GM23338 (cell line): ENCODE data around the gene MGLL. TPM values are rescaled to one million over a fixed set of nuclear protein-coding genes. Genes with fewer than 3 reads are reported as not detected.

ENCODE experiments used
- ATAC-seq: fragments of 200-7000 bp; cut with Tn5 transposase; 3 replicates; pipeline ENCODE4 v1.9.1; 2020
- DNase-seq: peaks from one replicate; pipeline ENCODE4 v3.0.0-alpha.2; 2015; ENCODE audit warnings: low spot score
- H2AFZ ChIP-seq: fragments of 200-600 bp; sonication (generic); 2 replicates; pipeline ENCODE4 v1.8.0; 2016; ENCODE audit warnings: antibody characterized with exemption, mild to moderate bottlenecking, moderate library complexity
- H3F3A ChIP-seq: fragments of 200-600 bp; sonication (generic); replicated peaks from 2 replicates; pipeline ENCODE4 v1.8.0; 2017; ENCODE audit warnings: antibody characterized with exemption, mixed run types, low read depth
- H3K27ac ChIP-seq: fragments of 200-600 bp; sonication (generic); 2 replicates; pipeline ENCODE4 v1.6.1; 2016; ENCODE audit warnings: low read depth
- H3K27me3 ChIP-seq: fragments of 200-600 bp; sonication (generic); 2 replicates; pipeline ENCODE4 v1.8.0; 2016; ENCODE audit warnings: mild to moderate bottlenecking, mixed run types, moderate library complexity; ENCODE audit not compliant: insufficient read depth
- H3K36me3 ChIP-seq: fragments of 200-600 bp; sonication (generic); 2 replicates; pipeline ENCODE4 v1.8.0; 2016; ENCODE audit warnings: mild to moderate bottlenecking; ENCODE audit not compliant: insufficient read depth
- H3K4me1 ChIP-seq: fragments of 200-600 bp; sonication (generic); 2 replicates; pipeline ENCODE4 v1.8.0; 2016; ENCODE audit warnings: mild to moderate bottlenecking, moderate library complexity; ENCODE audit not compliant: insufficient read depth
- H3K4me2 ChIP-seq: fragments of 200-600 bp; sonication (generic); 2 replicates; pipeline ENCODE4 v1.7.1; 2017; ENCODE audit warnings: mixed run types
- H3K4me3 ChIP-seq: fragments of 200-600 bp; sonication (generic); 2 replicates; pipeline ENCODE4 v1.6.1; 2016; ENCODE audit warnings: mixed run types
- H3K79me2 ChIP-seq: fragments of 200-600 bp; sonication (generic); replicated peaks from 2 replicates; pipeline ENCODE4 v1.8.0; 2017; ENCODE audit warnings: mild to moderate bottlenecking; ENCODE audit not compliant: insufficient read depth
- H3K9me2 ChIP-seq: fragments of 200-600 bp; sonication (generic); 2 replicates; pipeline ENCODE4 v1.8.0; 2017; ENCODE audit not compliant: insufficient read depth
- H4K20me1 ChIP-seq: fragments of 200-600 bp; sonication (generic); replicated peaks from 2 replicates; pipeline ENCODE4 v1.8.0; 2017; ENCODE audit warnings: mild to moderate bottlenecking; ENCODE audit not compliant: insufficient read depth
- H3K27ac Mint-ChIP-seq: 2 replicates; pipeline ENCODE4 v1.8.0; 2020; ENCODE audit warnings: inconsistent platforms, mild to moderate bottlenecking, moderate library complexity, mixed read lengths
- H3K27me3 Mint-ChIP-seq: 3 replicates; pipeline ENCODE4 v1.8.0; 2022; ENCODE audit warnings: low read depth, mild to moderate bottlenecking, moderate library complexity, mixed read lengths, inconsistent platforms; ENCODE audit not compliant: insufficient read depth, poor library complexity
- H3K36me3 Mint-ChIP-seq: 3 replicates; pipeline ENCODE4 v1.8.0; 2021; ENCODE audit warnings: low read depth, mild to moderate bottlenecking, inconsistent platforms, moderate library complexity, mixed read lengths
- H3K4me1 Mint-ChIP-seq: 3 replicates; pipeline ENCODE4 v1.8.0; 2020; ENCODE audit warnings: mild to moderate bottlenecking, inconsistent platforms, mixed read lengths
- H3K4me3 Mint-ChIP-seq: 3 replicates; pipeline ENCODE4 v1.8.0; 2021; ENCODE audit warnings: moderate library complexity, mild to moderate bottlenecking, inconsistent platforms, mixed read lengths
- H3K9me3 Mint-ChIP-seq: 3 replicates; pipeline ENCODE4 v1.8.0; 2020; ENCODE audit warnings: moderate library complexity, mild to moderate bottlenecking, inconsistent platforms, mixed read lengths
- CREB1 ChIP-seq: fragments of 250-450 bp; sonication (Bioruptor Pico); IDR thresholded peaks from 2 replicates; pipeline ENCODE4 v1.5.0; 2020; ENCODE audit warnings: low read depth, mild to moderate bottlenecking, moderate library complexity
- EZH2 ChIP-seq: fragments of 200-600 bp; sonication (generic); IDR thresholded peaks from one replicate; pipeline ENCODE4 v1.8.0; 2017; ENCODE audit warnings: antibody characterized with exemption, mild to moderate bottlenecking, low read depth; ENCODE audit not compliant: unreplicated experiment
- EZH2phosphoT487 ChIP-seq: fragments of 200-600 bp; sonication (generic); IDR thresholded peaks from one replicate; pipeline ENCODE4 v1.8.1; 2018; ENCODE audit warnings: antibody characterized with exemption; ENCODE audit not compliant: unreplicated experiment
- JUNB ChIP-seq: IDR thresholded peaks from one replicate; pipeline ENCODE4 v1.6.1; 2016; ENCODE audit warnings: antibody characterized with exemption; ENCODE audit not compliant: unreplicated experiment
- NANOG ChIP-seq: IDR thresholded peaks from 2 replicates; pipeline ENCODE4 v1.6.1; 2016; ENCODE audit warnings: antibody characterized with exemption, borderline replicate concordance
- POLR2AphosphoS5 ChIP-seq: IDR thresholded peaks from 2 replicates; pipeline ENCODE4 v1.6.1; 2016; ENCODE audit warnings: antibody characterized with exemption, low read depth
- STAT1 ChIP-seq: IDR thresholded peaks from one replicate; pipeline ENCODE4 v1.6.1; 2016; ENCODE audit warnings: antibody characterized with exemption; ENCODE audit not compliant: unreplicated experiment
- ZNF114 ChIP-seq: fragments of 250-450 bp; sonication (Bioruptor Pico); IDR thresholded peaks from 2 replicates; pipeline ENCODE4 v1.5.0; 2020; ENCODE audit warnings: mild to moderate bottlenecking, moderate library complexity
- ZNF331 ChIP-seq: fragments of 250-450 bp; sonication (Bioruptor Pico); IDR thresholded peaks from 2 replicates; pipeline ENCODE4 v1.5.0; 2020; ENCODE audit warnings: low read depth, mild to moderate bottlenecking, moderate library complexity
- polyA plus RNA-seq: library from polyadenylated mRNA; unstranded; fragments of >200 nt; fragmentation: Nextera tagmentation; extraction: Ambion mirVana; gene quantifications from 2 replicates; pipeline ENCODE4 v1.2.1, GENCODE V29; 2016
- total RNA-seq: library from RNA; depleted of rRNA; stranded (reverse); fragments of >200 nt; shearing (Covaris generic); gene quantifications from 2 replicates; pipeline ENCODE4 v1.2.3, GENCODE V29; 2014
- TF ChIP-seq, protein P1 (sequence below): IDR thresholded peaks from one replicate; pipeline ENCODE4 v1.6.1; 2018; ENCODE audit warnings: antibody characterized with exemption; ENCODE audit not compliant: unreplicated experiment
- TF ChIP-seq, protein P2 (sequence below), 2 experiments: fragments of 200-600 bp in 1 of 2; sonication (generic) in 1 of 2; conservative IDR thresholded peaks; 2 replicates each; pipeline versions ENCODE4 v1.5.1 to v1.6.1; 2016 to 2017; ENCODE audit warnings: antibody characterized with exemption in 2 of 2, low read depth in 2 of 2, mild to moderate bottlenecking in 2 of 2, moderate library complexity in 1 of 2
- TF ChIP-seq, protein P3 (sequence below): fragments of 250-450 bp; sonication (Bioruptor Pico); IDR thresholded peaks from 2 replicates; pipeline ENCODE4 v1.5.0; 2020; ENCODE audit warnings: mild to moderate bottlenecking, moderate library complexity
- TF ChIP-seq, protein P4 (sequence below): IDR thresholded peaks from 2 replicates; pipeline ENCODE4 v1.6.1; 2016; ENCODE audit warnings: antibody characterized with exemption

The MGLL gene
- total and polyA plus RNA-seq, 2 experiments from 2014 or later = 0.71 to 0.83 TPM

DNA sequence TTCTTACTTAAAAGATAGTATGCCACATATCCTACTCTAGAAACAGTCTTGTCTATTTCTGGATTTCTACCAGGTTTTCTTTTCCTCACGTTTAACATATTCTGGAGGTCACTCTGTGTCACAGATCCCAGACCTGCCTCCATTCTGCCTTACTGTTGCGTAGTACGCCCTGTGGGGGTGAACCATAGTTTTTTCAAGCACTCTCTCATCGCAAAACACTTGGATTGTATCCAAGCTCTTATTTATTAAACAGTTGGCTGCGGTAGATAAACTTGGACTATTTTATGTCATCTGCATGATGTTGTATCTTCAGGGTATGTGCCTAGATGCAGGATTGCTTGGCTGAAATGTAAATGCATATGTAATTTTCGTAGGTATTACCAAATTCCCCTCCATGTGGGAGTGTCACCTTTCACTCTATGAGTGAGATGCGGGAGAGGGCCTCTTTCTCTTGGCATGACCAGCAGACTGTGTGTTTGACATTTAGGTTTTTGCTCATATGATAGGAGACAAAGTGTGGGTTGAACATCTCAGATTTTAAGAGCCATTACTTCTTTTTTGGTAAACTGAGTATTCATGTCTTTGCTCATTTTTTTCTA is 93.8 kb downstream of the MGLL start:
- H3K4me1 ChIP-seq = peaks cover 8% of the 10 kb centered on the region
- Mint-ChIP-seq H3K27ac (no peak overlapping the region), H3K9me3 (peaks cover 3% of the 10 kb centered on the region; the same call in 2 of the 3 replicates), H3K27me3 (peaks cover 2% of the 10 kb centered on the region), H3K36me3 (no peaks in the 10 kb centered on the region), H3K4me3 (no peak overlapping the region), H3K4me1 (peaks cover 20% of the 10 kb centered on the region)
- TF ChIP-seq, protein P1, sequence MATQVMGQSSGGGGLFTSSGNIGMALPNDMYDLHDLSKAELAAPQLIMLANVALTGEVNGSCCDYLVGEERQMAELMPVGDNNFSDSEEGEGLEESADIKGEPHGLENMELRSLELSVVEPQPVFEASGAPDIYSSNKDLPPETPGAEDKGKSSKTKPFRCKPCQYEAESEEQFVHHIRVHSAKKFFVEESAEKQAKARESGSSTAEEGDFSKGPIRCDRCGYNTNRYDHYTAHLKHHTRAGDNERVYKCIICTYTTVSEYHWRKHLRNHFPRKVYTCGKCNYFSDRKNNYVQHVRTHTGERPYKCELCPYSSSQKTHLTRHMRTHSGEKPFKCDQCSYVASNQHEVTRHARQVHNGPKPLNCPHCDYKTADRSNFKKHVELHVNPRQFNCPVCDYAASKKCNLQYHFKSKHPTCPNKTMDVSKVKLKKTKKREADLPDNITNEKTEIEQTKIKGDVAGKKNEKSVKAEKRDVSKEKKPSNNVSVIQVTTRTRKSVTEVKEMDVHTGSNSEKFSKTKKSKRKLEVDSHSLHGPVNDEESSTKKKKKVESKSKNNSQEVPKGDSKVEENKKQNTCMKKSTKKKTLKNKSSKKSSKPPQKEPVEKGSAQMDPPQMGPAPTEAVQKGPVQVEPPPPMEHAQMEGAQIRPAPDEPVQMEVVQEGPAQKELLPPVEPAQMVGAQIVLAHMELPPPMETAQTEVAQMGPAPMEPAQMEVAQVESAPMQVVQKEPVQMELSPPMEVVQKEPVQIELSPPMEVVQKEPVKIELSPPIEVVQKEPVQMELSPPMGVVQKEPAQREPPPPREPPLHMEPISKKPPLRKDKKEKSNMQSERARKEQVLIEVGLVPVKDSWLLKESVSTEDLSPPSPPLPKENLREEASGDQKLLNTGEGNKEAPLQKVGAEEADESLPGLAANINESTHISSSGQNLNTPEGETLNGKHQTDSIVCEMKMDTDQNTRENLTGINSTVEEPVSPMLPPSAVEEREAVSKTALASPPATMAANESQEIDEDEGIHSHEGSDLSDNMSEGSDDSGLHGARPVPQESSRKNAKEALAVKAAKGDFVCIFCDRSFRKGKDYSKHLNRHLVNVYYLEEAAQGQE = no peak
- TF ChIP-seq CREB1 = no peak
- TF ChIP-seq EZH2phosphoT487 = no peak
- TF ChIP-seq EZH2 = no peak
- no peak for TF ChIP-seq ZNF114 (CRISPR knock-in tag)
- TF ChIP-seq STAT1 = no peak
- TF ChIP-seq JUNB = no peak
- TF ChIP-seq, protein P2, sequence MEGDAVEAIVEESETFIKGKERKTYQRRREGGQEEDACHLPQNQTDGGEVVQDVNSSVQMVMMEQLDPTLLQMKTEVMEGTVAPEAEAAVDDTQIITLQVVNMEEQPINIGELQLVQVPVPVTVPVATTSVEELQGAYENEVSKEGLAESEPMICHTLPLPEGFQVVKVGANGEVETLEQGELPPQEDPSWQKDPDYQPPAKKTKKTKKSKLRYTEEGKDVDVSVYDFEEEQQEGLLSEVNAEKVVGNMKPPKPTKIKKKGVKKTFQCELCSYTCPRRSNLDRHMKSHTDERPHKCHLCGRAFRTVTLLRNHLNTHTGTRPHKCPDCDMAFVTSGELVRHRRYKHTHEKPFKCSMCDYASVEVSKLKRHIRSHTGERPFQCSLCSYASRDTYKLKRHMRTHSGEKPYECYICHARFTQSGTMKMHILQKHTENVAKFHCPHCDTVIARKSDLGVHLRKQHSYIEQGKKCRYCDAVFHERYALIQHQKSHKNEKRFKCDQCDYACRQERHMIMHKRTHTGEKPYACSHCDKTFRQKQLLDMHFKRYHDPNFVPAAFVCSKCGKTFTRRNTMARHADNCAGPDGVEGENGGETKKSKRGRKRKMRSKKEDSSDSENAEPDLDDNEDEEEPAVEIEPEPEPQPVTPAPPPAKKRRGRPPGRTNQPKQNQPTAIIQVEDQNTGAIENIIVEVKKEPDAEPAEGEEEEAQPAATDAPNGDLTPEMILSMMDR (conservative IDR thresholded peaks at IDR 0.05; ENCODE audit: low read depth in 2 of 2) = no peak
- TF ChIP-seq, protein P3, sequence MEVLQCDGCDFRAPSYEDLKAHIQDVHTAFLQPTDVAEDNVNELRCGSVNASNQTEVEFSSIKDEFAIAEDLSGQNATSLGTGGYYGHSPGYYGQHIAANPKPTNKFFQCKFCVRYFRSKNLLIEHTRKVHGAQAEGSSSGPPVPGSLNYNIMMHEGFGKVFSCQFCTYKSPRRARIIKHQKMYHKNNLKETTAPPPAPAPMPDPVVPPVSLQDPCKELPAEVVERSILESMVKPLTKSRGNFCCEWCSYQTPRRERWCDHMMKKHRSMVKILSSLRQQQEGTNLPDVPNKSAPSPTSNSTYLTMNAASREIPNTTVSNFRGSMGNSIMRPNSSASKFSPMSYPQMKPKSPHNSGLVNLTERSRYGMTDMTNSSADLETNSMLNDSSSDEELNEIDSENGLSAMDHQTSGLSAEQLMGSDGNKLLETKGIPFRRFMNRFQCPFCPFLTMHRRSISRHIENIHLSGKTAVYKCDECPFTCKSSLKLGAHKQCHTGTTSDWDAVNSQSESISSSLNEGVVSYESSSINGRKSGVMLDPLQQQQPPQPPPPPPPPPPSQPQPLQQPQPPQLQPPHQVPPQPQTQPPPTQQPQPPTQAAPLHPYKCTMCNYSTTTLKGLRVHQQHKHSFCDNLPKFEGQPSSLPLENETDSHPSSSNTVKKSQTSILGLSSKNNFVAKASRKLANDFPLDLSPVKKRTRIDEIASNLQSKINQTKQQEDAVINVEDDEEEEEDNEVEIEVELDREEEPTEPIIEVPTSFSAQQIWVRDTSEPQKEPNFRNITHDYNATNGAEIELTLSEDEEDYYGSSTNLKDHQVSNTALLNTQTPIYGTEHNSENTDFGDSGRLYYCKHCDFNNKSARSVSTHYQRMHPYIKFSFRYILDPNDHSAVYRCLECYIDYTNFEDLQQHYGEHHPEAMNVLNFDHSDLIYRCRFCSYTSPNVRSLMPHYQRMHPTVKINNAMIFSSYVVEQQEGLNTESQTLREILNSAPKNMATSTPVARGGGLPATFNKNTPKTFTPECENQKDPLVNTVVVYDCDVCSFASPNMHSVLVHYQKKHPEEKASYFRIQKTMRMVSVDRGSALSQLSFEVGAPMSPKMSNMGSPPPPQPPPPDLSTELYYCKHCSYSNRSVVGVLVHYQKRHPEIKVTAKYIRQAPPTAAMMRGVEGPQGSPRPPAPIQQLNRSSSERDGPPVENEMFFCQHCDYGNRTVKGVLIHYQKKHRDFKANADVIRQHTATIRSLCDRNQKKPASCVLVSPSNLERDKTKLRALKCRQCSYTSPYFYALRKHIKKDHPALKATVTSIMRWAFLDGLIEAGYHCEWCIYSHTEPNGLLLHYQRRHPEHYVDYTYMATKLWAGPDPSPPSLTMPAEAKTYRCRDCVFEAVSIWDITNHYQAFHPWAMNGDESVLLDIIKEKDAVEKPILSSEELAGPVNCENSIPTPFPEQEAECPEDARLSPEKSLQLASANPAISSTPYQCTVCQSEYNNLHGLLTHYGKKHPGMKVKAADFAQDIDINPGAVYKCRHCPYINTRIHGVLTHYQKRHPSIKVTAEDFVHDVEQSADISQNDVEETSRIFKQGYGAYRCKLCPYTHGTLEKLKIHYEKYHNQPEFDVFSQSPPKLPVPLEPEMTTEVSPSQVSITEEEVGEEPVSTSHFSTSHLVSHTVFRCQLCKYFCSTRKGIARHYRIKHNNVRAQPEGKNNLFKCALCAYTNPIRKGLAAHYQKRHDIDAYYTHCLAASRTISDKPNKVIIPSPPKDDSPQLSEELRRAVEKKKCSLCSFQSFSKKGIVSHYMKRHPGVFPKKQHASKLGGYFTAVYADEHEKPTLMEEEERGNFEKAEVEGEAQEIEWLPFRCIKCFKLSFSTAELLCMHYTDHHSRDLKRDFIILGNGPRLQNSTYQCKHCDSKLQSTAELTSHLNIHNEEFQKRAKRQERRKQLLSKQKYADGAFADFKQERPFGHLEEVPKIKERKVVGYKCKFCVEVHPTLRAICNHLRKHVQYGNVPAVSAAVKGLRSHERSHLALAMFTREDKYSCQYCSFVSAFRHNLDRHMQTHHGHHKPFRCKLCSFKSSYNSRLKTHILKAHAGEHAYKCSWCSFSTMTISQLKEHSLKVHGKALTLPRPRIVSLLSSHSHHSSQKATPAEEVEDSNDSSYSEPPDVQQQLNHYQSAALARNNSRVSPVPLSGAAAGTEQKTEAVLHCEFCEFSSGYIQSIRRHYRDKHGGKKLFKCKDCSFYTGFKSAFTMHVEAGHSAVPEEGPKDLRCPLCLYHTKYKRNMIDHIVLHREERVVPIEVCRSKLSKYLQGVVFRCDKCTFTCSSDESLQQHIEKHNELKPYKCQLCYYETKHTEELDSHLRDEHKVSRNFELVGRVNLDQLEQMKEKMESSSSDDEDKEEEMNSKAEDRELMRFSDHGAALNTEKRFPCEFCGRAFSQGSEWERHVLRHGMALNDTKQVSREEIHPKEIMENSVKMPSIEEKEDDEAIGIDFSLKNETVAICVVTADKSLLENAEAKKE (CRISPR knock-in tag) = no peak
- TF ChIP-seq POLR2AphosphoS5 = no peak
- TF ChIP-seq, protein P4, sequence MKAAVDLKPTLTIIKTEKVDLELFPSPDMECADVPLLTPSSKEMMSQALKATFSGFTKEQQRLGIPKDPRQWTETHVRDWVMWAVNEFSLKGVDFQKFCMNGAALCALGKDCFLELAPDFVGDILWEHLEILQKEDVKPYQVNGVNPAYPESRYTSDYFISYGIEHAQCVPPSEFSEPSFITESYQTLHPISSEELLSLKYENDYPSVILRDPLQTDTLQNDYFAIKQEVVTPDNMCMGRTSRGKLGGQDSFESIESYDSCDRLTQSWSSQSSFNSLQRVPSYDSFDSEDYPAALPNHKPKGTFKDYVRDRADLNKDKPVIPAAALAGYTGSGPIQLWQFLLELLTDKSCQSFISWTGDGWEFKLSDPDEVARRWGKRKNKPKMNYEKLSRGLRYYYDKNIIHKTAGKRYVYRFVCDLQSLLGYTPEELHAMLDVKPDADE = no peak
- TF ChIP-seq NANOG = no peak
- TF ChIP-seq ZNF331 (CRISPR knock-in tag) = no peak
- no peaks in the 10 kb centered on the region for H3K79me2 ChIP-seq
- no peaks in the 10 kb centered on the region for H3K27me3 ChIP-seq
- no peak overlapping the region for H3K27ac ChIP-seq
- no peak overlapping the region for H3K4me3 ChIP-seq
- ATAC-seq (no peak), DNase-seq (no peak)
- 0 out of 2 replicates have a peak, but pooled peaks cover 6% of the 10 kb centered on the region for H3K9me2 ChIP-seq
- H3F3A ChIP-seq = no peaks in the 10 kb centered on the region
- no peaks in the 10 kb centered on the region for H4K20me1 ChIP-seq
- no peak overlapping the region for H2AFZ ChIP-seq
- H3K36me3 ChIP-seq = no peaks in the 10 kb centered on the region
- H3K4me2 ChIP-seq = no peak overlapping the region
